AG20443 (cell line): ENCODE results near the gene ACOX1.

ENCODE experiments used
- DNase-seq: peaks from one replicate; pipeline ENCODE4 v3.0.0; 2012; ENCODE audit warnings: low spot score, mixed read lengths

ACOX1 gene

GRCh38 chr17:75933808-75934207 lies 45.2 kb downstream of the ACOX1 start:
- DNase-seq: no peak

GRCh38 chr17:75932852-75933251 lies 46.1 kb downstream of the ACOX1 start:
- no peak for DNase-seq

GRCh38 chr17:75931062-75931461 lies 47.9 kb downstream of the ACOX1 start:
- no peak for DNase-seq

DNA sequence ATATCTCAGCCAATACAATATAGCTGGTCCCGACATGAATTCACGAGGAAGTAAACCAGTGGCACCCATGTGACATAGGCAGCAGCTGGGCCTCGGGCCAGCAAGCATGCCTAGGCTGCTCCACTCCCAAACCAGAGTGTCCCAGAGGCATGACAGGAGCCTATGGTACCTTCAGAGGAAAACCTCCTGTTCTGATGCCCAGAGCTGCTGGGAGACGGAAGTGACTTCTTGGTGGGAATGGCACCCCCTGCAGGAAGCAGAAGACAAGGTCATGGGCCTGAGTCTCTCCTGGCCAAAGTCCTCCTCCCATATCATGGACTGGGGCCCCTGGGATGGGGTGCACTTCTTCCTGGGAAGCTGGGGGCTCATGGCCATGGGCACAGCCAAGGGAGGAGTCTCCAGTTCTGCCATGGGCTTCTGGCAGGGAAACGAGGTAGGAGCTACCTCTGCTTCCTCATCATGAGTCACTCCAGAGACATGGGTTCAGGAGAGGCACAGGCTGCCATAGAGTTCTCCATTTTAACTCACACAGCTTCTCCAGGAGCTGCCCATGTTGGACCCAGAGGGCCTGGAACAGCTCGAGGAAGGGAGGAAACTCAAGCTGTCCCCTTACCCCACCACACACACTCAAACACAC lies 51.6 kb downstream of the ACOX1 start:
- peak; percentile 54 for DNase-seq

GRCh38 chr17:75926456-75926855 lies 52.5 kb downstream of the ACOX1 start:
- no peak for DNase-seq

GRCh38 chr17:75925912-75926311 lies 53.1 kb downstream of the ACOX1 start:
- no peak for DNase-seq

GRCh38 chr17:75925103-75925502 lies 53.9 kb downstream of the ACOX1 start:
- no peak for DNase-seq

GRCh38 chr17:75922963-75923874 lies 55.7 kb downstream of the ACOX1 start:
- DNase-seq: peak; percentile 3

- DNase-seq: no peak
Observed at GRCh38 chr17:75922173-75922961, 56.6 kb downstream of the ACOX1 start.

DNA sequence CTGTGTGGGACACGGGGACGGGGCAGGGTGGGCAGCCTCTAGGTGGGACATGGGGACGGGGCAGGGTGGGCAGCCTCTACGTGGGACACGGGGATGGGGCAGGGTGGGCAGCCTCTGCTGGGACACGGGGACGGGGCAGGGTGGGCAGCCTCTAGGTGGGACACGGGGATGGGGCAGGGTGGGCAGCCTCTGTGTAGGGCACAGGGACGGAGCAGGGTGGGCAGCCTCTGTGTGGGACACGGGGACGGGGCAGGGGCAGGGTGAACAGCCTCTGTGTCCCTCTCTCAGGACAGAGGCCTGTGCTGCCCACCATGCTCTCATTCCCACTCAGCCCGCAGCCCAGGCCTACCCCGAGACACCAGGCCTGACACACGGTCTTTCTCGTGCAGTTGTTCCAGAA lies 57.4 kb downstream of the ACOX1 start:
- no peak for DNase-seq

DNA sequence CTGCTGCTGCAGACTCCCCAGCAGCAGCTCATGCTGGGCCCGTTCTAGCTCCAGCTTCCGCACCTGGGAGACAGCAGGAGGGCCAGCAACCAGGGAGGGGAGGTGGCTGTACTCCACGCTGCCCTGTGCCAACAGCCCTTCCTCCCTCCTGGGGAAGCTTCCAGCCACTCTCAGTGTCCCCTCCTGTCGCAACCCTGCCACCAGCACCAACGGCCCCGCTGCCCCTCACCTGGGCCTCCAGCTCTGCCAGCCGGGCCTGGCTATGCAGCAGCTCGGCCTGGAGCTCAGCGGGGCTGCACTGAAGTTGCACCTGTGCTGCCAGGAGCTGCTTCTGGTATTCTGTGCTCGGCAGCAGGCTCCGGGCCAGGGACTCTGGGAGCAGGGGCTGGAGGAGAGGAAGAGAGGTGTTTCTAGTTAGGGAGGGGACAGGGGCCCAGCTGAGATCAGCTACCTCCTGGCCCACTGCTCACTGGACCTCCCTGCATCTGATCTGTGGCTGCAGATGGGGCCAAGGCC lies 58.9 kb downstream of the ACOX1 start:
- no peak for DNase-seq

GRCh38 chr17:75919611-75920010 lies 59.4 kb downstream of the ACOX1 start:
- DNase-seq: no peak

DNA sequence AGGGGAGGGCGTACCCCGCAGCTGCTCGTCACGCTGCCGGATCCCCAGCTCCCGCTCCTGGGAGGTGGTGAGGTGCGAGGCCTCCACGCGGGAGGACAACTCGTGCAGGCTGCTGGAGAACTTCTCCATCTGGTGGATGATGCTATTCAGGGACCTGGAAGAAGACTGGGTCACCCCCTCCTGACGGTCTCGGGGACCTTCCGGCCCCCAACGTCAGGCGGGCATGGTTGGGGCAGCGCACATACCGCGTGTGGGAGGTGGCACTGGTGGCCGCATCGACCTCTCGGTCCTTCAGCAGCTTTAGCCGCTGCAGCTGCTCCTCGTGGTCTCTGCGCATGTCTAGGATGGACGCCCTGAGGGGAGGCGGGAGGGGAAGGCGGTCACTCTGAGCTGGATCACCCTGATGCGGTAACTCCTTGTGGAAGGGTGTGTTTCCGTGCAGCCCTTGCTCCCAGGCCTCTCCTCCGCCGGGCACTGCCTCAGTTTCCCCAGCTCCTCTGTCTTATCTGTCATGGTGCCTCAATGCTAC lies 61.0 kb downstream of the ACOX1 start:
- no peak for DNase-seq

DNA sequence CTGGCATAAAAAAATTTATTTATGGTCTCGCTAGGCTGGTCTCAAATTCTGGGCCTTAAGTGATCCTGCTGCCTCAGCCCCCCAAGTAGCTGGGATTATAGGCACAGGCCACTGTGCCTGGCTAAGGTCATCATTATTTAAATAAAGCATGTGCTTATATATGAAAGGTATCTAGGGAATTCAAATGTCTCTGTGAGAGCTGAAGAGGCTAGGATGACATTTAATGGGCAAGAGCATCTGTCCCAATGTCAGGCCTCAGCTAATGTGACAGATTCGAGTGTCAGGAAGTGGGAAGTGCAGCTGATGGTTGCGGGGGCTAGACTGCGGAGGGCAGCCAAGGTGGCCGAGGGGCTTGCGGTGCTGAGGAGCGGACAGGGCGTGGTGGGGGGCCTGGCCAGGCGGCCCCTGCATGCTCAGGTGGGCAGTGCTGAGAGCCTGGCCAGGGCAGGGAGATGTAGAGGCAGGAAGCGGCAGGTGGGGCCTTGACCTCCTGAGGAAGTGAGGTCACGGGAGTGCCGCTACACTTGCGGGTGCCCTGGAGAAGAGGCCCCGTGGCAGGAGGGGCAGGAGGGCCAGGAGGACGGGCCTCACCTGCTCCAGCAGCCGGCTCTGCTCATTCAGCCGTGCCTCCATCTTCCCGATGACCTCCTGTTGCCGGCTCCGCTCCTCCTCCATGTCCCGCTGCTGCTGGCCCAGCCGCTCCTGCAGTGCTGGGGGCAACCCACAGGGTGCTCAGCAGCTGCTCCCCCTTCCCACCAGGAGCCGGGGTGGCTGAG lies 61.6 kb downstream of the ACOX1 start:
- DNase-seq: no peak

DNA sequence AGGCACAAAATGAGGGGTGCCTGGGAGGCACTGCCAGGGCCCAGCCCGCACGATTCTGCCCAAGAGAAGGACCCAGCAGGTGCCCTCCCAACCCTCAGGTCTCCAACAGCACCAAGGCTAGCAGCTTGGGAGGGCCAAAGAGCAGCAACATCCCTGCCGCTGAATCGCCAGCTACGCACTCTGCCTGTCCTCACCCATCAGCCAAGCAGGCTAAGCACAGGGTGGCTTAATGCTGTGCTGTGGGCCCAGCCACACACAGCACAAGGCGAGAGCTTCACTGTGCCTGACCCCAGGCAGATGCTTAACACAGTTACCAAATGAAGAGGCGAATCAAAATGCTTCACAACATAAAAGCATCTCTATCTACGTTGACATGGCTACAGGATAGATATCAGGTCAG lies 63.7 kb downstream of the ACOX1 start:
- no peak for DNase-seq

GRCh38 chr17:75914643-75915267 lies 64.2 kb downstream of the ACOX1 start:
- DNase-seq: no peak

DNA sequence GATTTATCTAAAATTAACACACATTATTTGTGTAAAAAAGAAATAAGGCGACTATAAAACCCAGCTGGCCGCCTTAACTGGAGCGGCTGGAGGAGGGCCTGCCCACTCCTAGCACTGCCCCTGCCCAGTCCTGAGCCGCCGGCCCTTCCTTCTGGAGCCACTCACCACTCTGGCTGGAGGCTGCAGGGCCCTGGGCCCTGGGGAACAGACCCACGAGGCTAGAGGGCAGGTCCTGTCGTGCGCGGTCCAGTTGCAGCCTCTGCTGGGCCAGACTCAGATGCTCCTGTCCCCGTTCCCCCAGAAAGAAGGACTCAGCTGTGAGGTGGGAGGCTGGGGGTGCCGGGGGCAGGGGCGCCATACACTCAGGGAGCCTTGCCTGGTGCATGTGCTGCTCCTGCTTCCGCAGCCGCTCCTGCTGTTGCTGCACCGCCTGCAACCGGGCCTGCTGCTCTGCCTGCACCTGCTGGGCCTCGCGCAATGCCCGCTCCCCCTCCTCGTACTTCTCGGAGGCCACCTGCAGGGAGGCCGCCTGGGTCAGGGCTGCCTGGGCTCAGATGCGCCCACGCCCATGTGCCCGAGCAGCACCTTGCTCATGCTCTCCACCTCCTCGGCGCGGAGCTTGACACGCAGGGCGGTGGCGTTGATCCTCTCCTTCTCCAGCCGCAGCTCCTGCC lies 65.3 kb downstream of the ACOX1 start:
- no peak for DNase-seq

DNA sequence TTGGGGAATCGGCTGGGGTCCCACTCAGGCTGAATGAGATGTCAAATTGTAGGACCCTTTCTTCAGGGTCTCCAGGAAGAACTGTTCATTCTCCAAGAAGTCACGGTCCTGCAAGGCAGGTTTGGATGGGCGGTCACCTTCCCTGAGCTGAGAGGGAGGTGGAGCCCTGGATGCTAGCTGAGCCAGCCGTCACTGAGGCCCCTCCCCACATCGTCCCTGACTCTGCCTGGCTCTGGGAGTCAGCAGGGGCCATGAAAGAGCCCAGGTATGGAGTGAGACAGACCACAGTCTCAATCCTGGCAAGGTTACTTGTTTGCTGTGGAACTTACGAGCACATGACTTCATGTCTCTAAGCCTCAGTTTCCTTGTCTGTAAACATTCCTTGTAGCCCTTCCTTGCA lies 68.3 kb downstream of the ACOX1 start:
- no peak for DNase-seq

GRCh38 chr17:75909812-75910274 lies 69.1 kb downstream of the ACOX1 start:
- peak; percentile 40 for DNase-seq
